Small intestine (tissue), 7 donors: ENCODE results near the gene USP24. TPM values are rescaled to one million over a fixed set of nuclear protein-coding genes. Genes with fewer than 3 reads are reported as not detected.
"Not testable (repeated sequence)": the region's sequence is repeated elsewhere in the genome, so short reads cannot be mapped to it uniquely, and the experiment has no call there.

Experiments used
- DNase-seq, 2 donors: peaks; one replicate each; pipeline versions ENCODE4 v3.0.0 to v3.0.0-alpha.2; 2013
- FAIRE-seq: peaks from 2 replicates; lab custom pipeline; 2012; peaks lifted over from hg19 to GRCh38; lab: Jason Lieb, UNC
- H3K27ac ChIP-seq, 3 donors: one replicate each; pipeline ENCODE4 v1.5.1; 2013; ENCODE audit warnings: low read length in 2 of 3, mild to moderate bottlenecking in 2 of 3, control low read depth in 1 of 3, inconsistent platforms in 1 of 3, low read depth in 1 of 3, moderate library complexity in 1 of 3
- H3K27me3 ChIP-seq, 3 donors: one replicate each; pipeline ENCODE4 v1.6.1; 2013; ENCODE audit warnings: low read length in 3 of 3, inconsistent platforms in 1 of 3; ENCODE audit not compliant: control insufficient read depth in 3 of 3, insufficient read depth in 3 of 3
- H3K36me3 ChIP-seq, 3 donors: one replicate each; pipeline ENCODE4 v1.6.1; 2013; ENCODE audit warnings: low read length in 3 of 3, inconsistent platforms in 1 of 3, low read depth in 1 of 3, mild to moderate bottlenecking in 1 of 3, moderate library complexity in 1 of 3; ENCODE audit not compliant: control insufficient read depth in 3 of 3, insufficient read depth in 2 of 3
- H3K4me1 ChIP-seq, 3 donors: one replicate each; pipeline ENCODE4 v1.6.1; 2013; ENCODE audit warnings: low read length in 2 of 3, inconsistent platforms in 1 of 3, low read depth in 1 of 3, mild to moderate bottlenecking in 1 of 3, moderate library complexity in 1 of 3; ENCODE audit not compliant: control insufficient read depth in 3 of 3, insufficient read depth in 2 of 3
- H3K4me3 ChIP-seq, 3 donors: one replicate each; pipeline ENCODE4 v1.5.1; 2013; ENCODE audit warnings: low read length in 3 of 3, control low read depth in 1 of 3, inconsistent platforms in 1 of 3, low read depth in 1 of 3, mild to moderate bottlenecking in 1 of 3, moderate library complexity in 1 of 3
- H3K9me3 ChIP-seq, 2 donors: one replicate each; pipeline ENCODE4 v1.6.1; 2013; ENCODE audit warnings: low read depth in 1 of 2, low read length in 1 of 2; ENCODE audit not compliant: control insufficient read depth in 2 of 2, insufficient read depth in 1 of 2
- WGBS, 3 donors: extraction: QIAGEN DNeasy Blood & Tissue Kit; methylation state at CpG; one replicate each; pipeline ENCODE4 v1.1.7; 2013; 5-methylcytosine and 5-hydroxymethylcytosine counted together
- polyA plus RNA-seq, 4 donors: library from polyadenylated mRNA; stranded (reverse) in 3 of 4; unstranded in 1 of 4; fragments of 200-250 nt in 3 of 4; fragments of 120-200 nt in 1 of 4; gene quantifications; one replicate each; pipeline versions ENCODE4 v1.2.1 to v1.2.3, GENCODE V29; 2013
- donor health status: healthy with polysubstance abuse.
- donor health status: control.
- donor health status: control.
- donor health status: Bipolar disorder and iron deficiency.
- donor health status: healthy.

The USP24 gene
- polyA plus RNA-seq, 4 donors, result 7.3 to 38.3 (median 11.2) TPM

- FAIRE-seq (no peak), DNase-seq (peak; percentile 72 to 74)
- peaks cover 0 to 21% (median 0%) of the 10 kb centered on the region in 3 donors for H3K4me1 ChIP-seq
- H3K27me3 ChIP-seq, result peaks cover 0 to 32% (median 8%) of the 10 kb centered on the region in 3 donors
- 1 to 2% (median 2%) methylated on average over 59 to 67 of the region's 67 CpGs for WGBS, 3 donors
- H3K4me3 ChIP-seq, result peak within 1 kb of the TSS; percentile 22 to 38 (median 27)
- no peaks in the 10 kb centered on the region for H3K9me3 ChIP-seq
- H3K27ac ChIP-seq, result peak within 1 kb of the TSS in 1 of 3 donors; percentile 19
- H3K36me3 ChIP-seq, result no peaks in the 10 kb centered on the region
Measured at GRCh38 chr1:55039342-55040082, 175.7 kb downstream of the USP24 start, which contains the start of gene PCSK9. Gene PCSK9 (plus strand): TSS chr1:55039548. CDS start chr1:55039838, 290 bp downstream.

GRCh38 chr1:55038974-55039341 lies 176.2 kb downstream of the USP24 start:
- 34 to 35% (median 34%) methylated on average over 9 of the region's 9 CpGs for WGBS, 3 donors
- no peak for FAIRE-seq
- Histone ChIP-seq H3K36me3 (no peaks in the 10 kb centered on the region), H3K4me1 (peaks cover 0 to 21% (median 0%) of the 10 kb centered on the region in 3 donors), H3K9me3 (no peaks in the 10 kb centered on the region), H3K27me3 (peaks cover 0 to 32% (median 8%) of the 10 kb centered on the region in 3 donors), H3K4me3 (no peak overlapping the region), H3K27ac (peak overlapping the region in 1 of 3 donors; percentile 19)
- DNase-seq, result no peak

- Histone ChIP-seq H3K9me3 (no peaks in the 10 kb centered on the region), H3K4me3 (no peak overlapping the region), H3K4me1 (peaks cover 0 to 21% (median 0%) of the 10 kb centered on the region in 3 donors), H3K27me3 (peaks cover 0 to 32% (median 8%) of the 10 kb centered on the region in 3 donors), H3K36me3 (no peaks in the 10 kb centered on the region), H3K27ac (no peak overlapping the region)
- DNase-seq (peak in 1 of 2 donors; percentile 15), FAIRE-seq (no peak)
- WGBS, 3 donors, result 55 to 85% (median 74%) methylated on average over 3 of the region's 3 CpGs
Measured at GRCh38 chr1:55038552-55038838, 176.7 kb downstream of the USP24 start.

GRCh38 chr1:55037733-55038551 lies 177.2 kb downstream of the USP24 start:
- no peak for FAIRE-seq
- 72 to 85% (median 83%) methylated on average over 7 to 8 of the region's 8 CpGs for WGBS, 3 donors

GRCh38 chr1:55035904-55036303 lies 179.3 kb downstream of the USP24 start:
- Histone ChIP-seq H3K4me3 (no peak overlapping the region), H3K9me3 (no peaks in the 10 kb centered on the region), H3K27ac (no peak overlapping the region), H3K36me3 (no peaks in the 10 kb centered on the region), H3K4me1 (peaks cover 0 to 32% (median 2%) of the 10 kb centered on the region in 3 donors), H3K27me3 (peaks cover 0 to 22% (median 8%) of the 10 kb centered on the region in 3 donors)
- DNase-seq (no peak), FAIRE-seq (no peak)
- WGBS, 3 donors, result 56 to 60% (median 57%) methylated on average over 4 of the region's 4 CpGs

More at GRCh38 chr1:55037733-55038551, 177.2 kb downstream of the USP24 start:
- no peak for DNase-seq
- H3K36me3 ChIP-seq, result no peaks in the 10 kb centered on the region
- peaks cover 0 to 31% (median 8%) of the 10 kb centered on the region in 3 donors for H3K27me3 ChIP-seq
- no peak overlapping the region for H3K4me3 ChIP-seq
- no peaks in the 10 kb centered on the region for H3K9me3 ChIP-seq
- peaks cover 0 to 25% (median 2%) of the 10 kb centered on the region in 3 donors for H3K4me1 ChIP-seq
- no peak overlapping the region for H3K27ac ChIP-seq

GRCh38 chr1:55034476-55035133 lies 180.6 kb downstream of the USP24 start:
- Histone ChIP-seq H3K4me3 (no peak overlapping the region), H3K4me1 (peaks cover 0 to 22% (median 2%) of the 10 kb centered on the region in 3 donors), H3K36me3 (no peaks in the 10 kb centered on the region), H3K9me3 (no peaks in the 10 kb centered on the region), H3K27me3 (peaks cover 0 to 9% (median 6%) of the 10 kb centered on the region in 3 donors), H3K27ac (no peak overlapping the region)
- no peak for DNase-seq
- 77 to 85% (median 82%) methylated on average over 6 of the region's 6 CpGs for WGBS, 3 donors
- FAIRE-seq, result no peak

- DNase-seq, result no peak
- Histone ChIP-seq H3K27me3 (peaks cover 0 to 1% (median 0%) of the 10 kb centered on the region in 3 donors), H3K4me1 (peaks cover 0 to 14% (median 2%) of the 10 kb centered on the region in 3 donors), H3K27ac (no peak overlapping the region), H3K36me3 (no peaks in the 10 kb centered on the region), H3K9me3 (no peaks in the 10 kb centered on the region), H3K4me3 (no peak overlapping the region)
- no peak for FAIRE-seq
- WGBS, 3 donors, result 83 to 90% (median 85%) methylated on average over 7 of the region's 7 CpGs
Measured at GRCh38 chr1:55033265-55033614, 181.9 kb downstream of the USP24 start.

GRCh38 chr1:55031098-55031497 lies 184.1 kb downstream of the USP24 start:
- FAIRE-seq, H3K27me3 ChIP-seq, H3K4me3 ChIP-seq, H3K9me3 ChIP-seq, H3K27ac ChIP-seq, H3K36me3 ChIP-seq, DNase-seq: not testable (repeated sequence)
- H3K4me1 ChIP-seq, result peaks cover 0 to 14% (median 2%) of the 10 kb centered on the region in 3 donors
- WGBS, 3 donors, result 95 to 98% (median 96%) methylated on average over 5 of the region's 5 CpGs
